ENCODE results near the gene ACTA1.

- no peak for TF ChIP-seq POLR2A (IDR thresholded peaks at IDR 0.05; ENCODE audit: low read length)
- TF ChIP-seq GATA1 (IDR thresholded peaks at IDR 0.05; ENCODE audit: low read depth, low read length), result no peak
These were observed 50.7 kb downstream of the ACTA1 start for GRCh38 chr1:229383188-229383587.

Measured in erythroblast (primary cell).